Activated naive CD8-positive, alpha-beta T cell treated with anti-CD3 and anti-CD28 coated beads, Interleukin-2, amount 10 ng/mL, durations not matched to agents 7 days and 5 days (primary cell): ENCODE results near the gene CAB39. TPM values are rescaled to one million over a fixed set of nuclear protein-coding genes. Genes with fewer than 3 reads are reported as not detected.
A peak's percentile ranks its signal among the peaks of the same experiment; 100 is the strongest.

Experiments
- ATAC-seq: fragments of 150-1000 bp; cut with Tn5 transposase; one replicate; pipeline ENCODE4 v1.10.0; 2021; ENCODE audit warnings: low read depth, moderate library complexity
- POLR2A ChIA-PET: fragments of 350-600 bp; sonication (Branson Sonifier 250); formaldehyde crosslinking; loops from one replicate; lab custom pipeline; 2021; ENCODE audit warnings: antibody characterized with exemption; lab: Charles Lee
- DNase-seq: peaks from one replicate; pipeline ENCODE4 v3.0.0; 2021
- H3K27ac Mint-ChIP-seq: one replicate; pipeline ENCODE4 v1.8.0; 2022; ENCODE audit warnings: mild to moderate bottlenecking, mixed read lengths
- H3K27me3 Mint-ChIP-seq: one replicate; pipeline ENCODE4 v1.8.0; 2022; ENCODE audit warnings: mild to moderate bottlenecking, moderate library complexity, mixed read lengths
- H3K36me3 Mint-ChIP-seq: one replicate; pipeline ENCODE4 v1.8.0; 2021; ENCODE audit warnings: mild to moderate bottlenecking, mixed read lengths
- H3K4me1 Mint-ChIP-seq: one replicate; pipeline ENCODE4 v1.8.0; 2021; ENCODE audit warnings: mixed read lengths
- H3K4me3 Mint-ChIP-seq: one replicate; pipeline ENCODE4 v1.8.0; 2022; ENCODE audit warnings: mild to moderate bottlenecking, moderate library complexity, mixed read lengths
- H3K9me3 Mint-ChIP-seq: one replicate; pipeline ENCODE4 v1.8.0; 2021; ENCODE audit warnings: mixed read lengths
- total RNA-seq, 2 experiments: library from RNA; stranded (reverse); gene quantifications; one replicate each; pipeline ENCODE4 v1.2.3, GENCODE V29; 2021

The CAB39 gene
- total RNA-seq, 2 experiments from 2014 or later = 138 to 143 TPM

DNA sequence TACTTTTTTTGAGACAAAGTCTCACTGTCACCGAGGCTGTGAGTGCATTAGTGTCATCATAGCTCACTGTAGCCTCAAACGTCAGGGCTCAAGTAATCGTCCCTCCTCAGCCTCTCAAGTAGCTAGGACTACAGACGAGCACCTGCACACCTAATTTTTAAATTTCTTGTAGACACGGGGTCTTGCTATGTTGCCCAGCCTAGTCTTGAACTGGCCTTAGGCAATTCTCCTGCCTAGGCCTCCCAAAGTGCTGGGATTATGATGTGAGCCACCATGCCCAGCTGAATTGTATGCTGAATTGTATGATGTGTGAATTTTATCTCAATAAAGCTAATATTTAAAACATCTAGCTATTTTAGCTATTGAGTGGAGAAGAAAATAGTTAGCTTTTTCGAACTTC, 18.9 kb downstream of the CAB39 start:
- peaks cover 28% of the 10 kb centered on the region for H3K36me3 Mint-ChIP-seq
- POLR2A ChIA-PET = interaction anchor here (0.9 to 2.8 kb wide), 2 partner anchors 17 to 50 kb away, joined by 3 to 6 read pairs; no protein-coding TSS in a partner anchor
- peaks cover 49% of the 10 kb centered on the region for H3K4me1 Mint-ChIP-seq
- no peaks in the 10 kb centered on the region for H3K9me3 Mint-ChIP-seq
- DNase-seq (no peak), ATAC-seq (no peak)
- H3K4me3 Mint-ChIP-seq = no peak overlapping the region
- no peaks in the 10 kb centered on the region for H3K27me3 Mint-ChIP-seq
- H3K27ac Mint-ChIP-seq = no peak overlapping the region

DNA sequence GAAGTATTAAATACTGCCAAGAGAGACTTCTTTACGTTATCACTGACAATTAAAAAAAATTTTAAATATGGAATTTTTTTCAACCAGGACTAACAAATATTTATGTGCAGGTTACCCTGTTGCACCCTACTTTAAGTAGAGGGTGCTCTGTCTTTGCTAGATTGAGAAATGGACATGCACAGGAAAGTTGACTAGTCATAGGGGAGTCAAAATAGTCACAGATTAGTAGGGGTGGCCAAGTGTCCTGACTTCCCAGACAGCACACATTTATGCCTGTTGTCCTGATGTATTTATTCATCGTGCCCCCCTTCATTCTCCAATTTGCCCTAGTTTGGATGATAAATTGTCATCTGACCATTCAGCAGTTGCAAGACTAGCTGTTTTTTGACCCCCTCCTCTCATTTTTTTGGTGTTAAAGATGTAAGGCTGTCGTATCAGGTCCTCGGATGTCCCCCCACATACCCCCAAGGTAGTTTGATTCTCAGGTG, 20.3 kb downstream of the CAB39 start:
- Mint-ChIP-seq H3K4me1 (peaks cover 58% of the 10 kb centered on the region), H3K27me3 (no peaks in the 10 kb centered on the region), H3K27ac (no peak overlapping the region), H3K36me3 (peaks cover 25% of the 10 kb centered on the region), H3K4me3 (no peak overlapping the region), H3K9me3 (no peaks in the 10 kb centered on the region)
- DNase-seq (no peak), ATAC-seq (no peak)
- POLR2A ChIA-PET = no interaction called here

DNA sequence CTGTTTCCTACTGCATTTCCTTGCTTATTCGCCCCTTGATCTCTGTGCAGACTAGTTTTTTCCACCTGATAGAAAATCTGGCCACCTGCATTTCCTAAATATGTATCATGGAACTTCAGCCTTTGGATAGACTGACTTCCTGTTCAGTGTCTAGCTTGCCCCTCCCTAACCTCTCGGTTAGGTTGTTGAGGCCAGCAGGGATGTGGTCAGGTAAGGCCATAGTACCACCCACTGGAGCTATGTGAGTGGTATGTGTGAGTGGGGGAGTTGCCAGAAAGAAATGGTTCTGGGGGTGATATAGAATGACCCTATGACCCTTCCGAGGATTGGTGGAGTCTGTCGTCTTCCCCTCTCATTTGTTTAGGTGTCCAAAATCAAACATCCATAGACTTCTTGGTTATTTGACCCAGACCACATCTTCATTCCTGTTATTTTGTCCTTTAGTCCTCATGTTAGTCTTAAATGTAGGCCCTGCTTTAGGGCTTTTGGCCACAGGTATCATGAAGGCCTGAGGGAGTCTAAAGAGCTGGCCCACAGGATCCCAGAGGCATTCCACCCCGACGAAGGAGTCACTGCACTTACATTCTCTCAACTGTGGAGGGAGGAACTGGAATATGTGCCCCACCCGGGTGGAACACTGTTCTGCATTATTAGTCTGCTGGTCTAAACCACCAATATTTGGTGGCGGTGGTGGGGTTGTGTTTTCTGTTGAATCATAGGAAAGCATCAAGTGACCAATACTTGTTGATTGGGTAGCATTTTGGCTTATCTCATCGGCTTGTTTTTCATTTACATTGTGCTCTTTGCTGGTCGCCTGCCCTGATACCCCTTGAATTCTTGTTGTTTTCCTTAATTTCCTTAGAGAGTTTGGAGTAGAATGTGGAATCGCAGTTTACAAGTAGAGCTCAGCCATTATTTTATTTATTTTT, 21.9 kb downstream of the CAB39 start:
- Mint-ChIP-seq H3K4me3 (peak overlapping the region; percentile 4), H3K9me3 (no peaks in the 10 kb centered on the region), H3K27me3 (no peaks in the 10 kb centered on the region), H3K36me3 (peaks cover 27% of the 10 kb centered on the region), H3K27ac (peak overlapping the region; percentile 14), H3K4me1 (peaks cover 66% of the 10 kb centered on the region)
- ATAC-seq (no peak), DNase-seq (no peak)
- POLR2A ChIA-PET = interaction anchor here (0.6 to 3.9 kb wide), 2 partner anchors 20 to 39 kb away, joined by 5 to 12 read pairs; no protein-coding TSS in a partner anchor

DNA sequence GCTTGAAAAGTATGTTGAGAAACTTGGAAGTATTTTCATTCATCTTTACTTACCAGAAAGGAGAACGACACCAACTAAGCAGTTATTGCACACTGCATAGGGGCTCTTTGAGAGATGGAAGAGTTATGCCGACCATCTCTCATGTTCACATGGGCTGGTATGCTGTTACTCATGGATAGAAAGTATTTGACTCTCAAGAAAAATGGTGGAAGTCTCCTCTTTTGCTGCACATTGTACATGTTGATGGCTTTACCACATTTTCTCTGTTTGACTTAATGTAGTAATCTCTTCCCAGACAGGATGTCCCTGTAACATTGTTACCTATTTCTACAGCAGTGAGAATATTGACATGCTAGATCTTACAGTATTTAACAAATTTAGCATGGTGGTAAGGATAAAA, 23.2 kb downstream of the CAB39 start:
- Mint-ChIP-seq H3K27ac (peak overlapping the region; percentile 6), H3K27me3 (no peaks in the 10 kb centered on the region), H3K36me3 (peaks cover 34% of the 10 kb centered on the region), H3K9me3 (no peaks in the 10 kb centered on the region), H3K4me3 (no peak overlapping the region), H3K4me1 (peaks cover 66% of the 10 kb centered on the region)
- DNase-seq (no peak), ATAC-seq (peak; percentile 55)
- POLR2A ChIA-PET = interaction anchor here (0.8 to 3.9 kb wide), 3 partner anchors 22 to 46 kb away, joined by 3 to 12 read pairs (median 3); no protein-coding TSS in a partner anchor

DNA sequence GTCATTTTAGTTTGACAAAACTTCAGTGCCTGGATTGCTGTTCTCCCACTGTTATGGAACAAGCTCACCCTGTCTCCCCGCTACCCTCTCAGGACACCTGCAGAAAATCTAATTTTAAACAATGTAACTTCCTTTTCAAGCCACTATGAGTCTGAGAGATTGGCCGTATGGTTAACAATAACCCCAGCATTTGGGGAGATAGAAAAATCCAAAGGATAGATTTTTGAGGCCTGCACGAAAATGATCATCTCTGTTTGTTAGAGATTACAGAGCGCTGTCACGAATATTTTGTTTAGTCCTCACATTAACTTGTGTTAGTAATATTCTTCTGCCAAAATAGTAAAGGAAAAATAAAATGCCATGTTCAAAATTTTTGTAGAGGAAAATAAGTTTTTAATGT, 24.7 kb downstream of the CAB39 start:
- peaks cover 60% of the 10 kb centered on the region for H3K4me1 Mint-ChIP-seq
- DNase-seq (no peak), ATAC-seq (no peak)
- no peaks in the 10 kb centered on the region for H3K9me3 Mint-ChIP-seq
- POLR2A ChIA-PET = interaction anchor here (3.9 kb wide), 1 partner anchor 23 kb away, joined by 12 read pairs; no protein-coding TSS in a partner anchor
- peaks cover 31% of the 10 kb centered on the region for H3K36me3 Mint-ChIP-seq
- no peak overlapping the region for H3K4me3 Mint-ChIP-seq
- H3K27ac Mint-ChIP-seq = peak overlapping the region; percentile 5
- no peaks in the 10 kb centered on the region for H3K27me3 Mint-ChIP-seq

DNA sequence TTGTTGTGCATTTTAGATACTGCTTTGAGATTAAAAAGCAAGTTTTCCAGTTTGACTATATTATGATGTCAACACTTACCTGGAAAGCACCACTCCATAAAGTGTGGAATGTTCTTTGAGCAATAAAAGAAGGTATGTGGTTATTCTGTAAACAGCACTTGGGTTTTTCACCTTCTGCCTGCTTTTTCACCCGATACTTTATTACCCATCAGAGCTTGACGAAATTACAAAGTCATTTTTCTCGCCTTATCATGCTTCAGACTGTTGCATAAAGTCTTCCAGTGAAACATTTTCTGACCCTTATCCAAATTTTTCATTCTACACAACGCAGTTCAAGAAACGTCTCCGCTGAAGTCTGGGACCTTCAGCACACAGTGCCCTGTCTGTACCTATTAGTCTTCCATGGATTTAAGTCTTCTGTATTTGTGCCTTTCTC, 25.2 kb downstream of the CAB39 start:
- Mint-ChIP-seq H3K27me3 (no peaks in the 10 kb centered on the region), H3K36me3 (peaks cover 33% of the 10 kb centered on the region), H3K4me3 (peak overlapping the region; percentile 14), H3K27ac (peak overlapping the region; percentile 35), H3K4me1 (peaks cover 59% of the 10 kb centered on the region), H3K9me3 (no peaks in the 10 kb centered on the region)
- POLR2A ChIA-PET = interaction anchor here (3.9 kb wide), 1 partner anchor 24 kb away, joined by 12 read pairs; no protein-coding TSS in a partner anchor
- ATAC-seq (no peak), DNase-seq (no peak)

DNA sequence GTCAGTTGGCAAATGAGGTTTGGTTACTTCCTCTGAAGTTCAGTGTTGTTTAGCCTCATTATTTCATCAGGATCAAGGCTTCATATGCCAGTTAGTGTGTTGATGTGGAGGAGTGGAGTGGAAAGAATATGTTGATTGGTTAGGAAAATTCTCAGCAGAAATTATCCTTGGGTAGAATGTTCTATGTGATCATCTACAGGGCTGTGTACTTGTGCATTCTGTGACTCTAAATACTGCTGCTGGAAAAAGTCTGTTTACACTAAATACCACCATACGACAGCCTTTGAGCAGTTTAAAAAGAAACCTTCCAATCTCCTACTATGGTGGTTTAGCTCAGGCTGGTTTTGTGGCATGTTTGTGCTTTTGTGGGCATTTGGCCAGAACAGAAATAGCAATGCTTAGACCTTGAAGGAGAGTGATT, 25.8 kb downstream of the CAB39 start:
- Mint-ChIP-seq H3K9me3 (no peaks in the 10 kb centered on the region), H3K36me3 (peaks cover 36% of the 10 kb centered on the region), H3K4me3 (peak overlapping the region; percentile 14), H3K4me1 (peaks cover 55% of the 10 kb centered on the region), H3K27me3 (no peaks in the 10 kb centered on the region), H3K27ac (peak overlapping the region; percentile 35)
- peak; percentile 30 for ATAC-seq
- POLR2A ChIA-PET = interaction anchor here (1.1 kb wide), 1 partner anchor 34 kb away, joined by 3 read pairs; no protein-coding TSS in a partner anchor
- DNase-seq = no peak

DNA sequence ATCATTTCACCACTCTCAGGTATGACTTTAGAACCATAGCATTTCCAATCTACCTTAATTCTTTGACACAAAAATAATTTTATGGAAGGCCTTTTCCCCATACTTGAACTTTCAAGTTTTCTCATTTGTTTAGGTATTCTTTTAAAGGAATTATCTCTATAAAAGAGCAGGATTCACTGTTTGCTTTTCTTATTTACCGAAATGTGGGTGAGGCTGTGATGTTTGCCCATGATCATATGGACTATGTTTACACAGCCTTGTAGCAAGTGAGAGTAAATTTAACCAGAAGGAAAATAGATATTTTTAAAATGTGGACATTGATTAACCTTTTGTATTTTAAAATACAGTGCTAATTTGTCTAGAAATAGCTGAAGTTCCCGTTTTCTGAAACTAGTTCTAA, 26.3 kb downstream of the CAB39 start:
- ATAC-seq (no peak), DNase-seq (no peak)
- H3K27me3 Mint-ChIP-seq = no peaks in the 10 kb centered on the region
- H3K4me1 Mint-ChIP-seq = peaks cover 50% of the 10 kb centered on the region
- no peak overlapping the region for H3K27ac Mint-ChIP-seq
- POLR2A ChIA-PET = interaction anchor here (1.1 kb wide), 1 partner anchor 34 kb away, joined by 3 read pairs; no protein-coding TSS in a partner anchor
- no peak overlapping the region for H3K4me3 Mint-ChIP-seq
- no peaks in the 10 kb centered on the region for H3K9me3 Mint-ChIP-seq
- H3K36me3 Mint-ChIP-seq = peaks cover 38% of the 10 kb centered on the region

DNA sequence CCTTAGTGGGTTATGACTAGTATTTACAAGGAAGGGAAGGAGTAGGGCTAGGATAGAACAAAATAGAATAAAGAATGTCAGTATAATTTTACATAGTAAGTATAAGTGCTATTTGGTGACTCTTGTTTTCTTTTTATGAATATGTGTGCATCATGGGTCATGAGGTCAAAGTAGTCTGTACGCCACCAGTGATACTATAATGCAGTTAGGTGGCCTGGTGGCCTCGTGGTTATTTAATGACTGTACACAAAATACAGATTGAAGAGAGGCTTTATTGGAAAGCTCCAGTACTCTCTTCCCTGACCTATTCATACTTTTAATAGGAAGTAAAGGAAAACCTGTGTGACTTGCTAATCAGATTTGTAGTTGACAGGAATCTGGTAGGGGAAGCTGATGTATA, 27.3 kb downstream of the CAB39 start:
- no peak overlapping the region for H3K27ac Mint-ChIP-seq
- POLR2A ChIA-PET = interaction anchor here (0.6 kb wide), 1 partner anchor 76 kb away, joined by 3 read pairs; no protein-coding TSS in a partner anchor
- H3K36me3 Mint-ChIP-seq = peaks cover 42% of the 10 kb centered on the region
- H3K9me3 Mint-ChIP-seq = no peaks in the 10 kb centered on the region
- H3K27me3 Mint-ChIP-seq = no peaks in the 10 kb centered on the region
- no peak overlapping the region for H3K4me3 Mint-ChIP-seq
- peaks cover 40% of the 10 kb centered on the region for H3K4me1 Mint-ChIP-seq
- ATAC-seq = no peak
- DNase-seq = no peak

DNA sequence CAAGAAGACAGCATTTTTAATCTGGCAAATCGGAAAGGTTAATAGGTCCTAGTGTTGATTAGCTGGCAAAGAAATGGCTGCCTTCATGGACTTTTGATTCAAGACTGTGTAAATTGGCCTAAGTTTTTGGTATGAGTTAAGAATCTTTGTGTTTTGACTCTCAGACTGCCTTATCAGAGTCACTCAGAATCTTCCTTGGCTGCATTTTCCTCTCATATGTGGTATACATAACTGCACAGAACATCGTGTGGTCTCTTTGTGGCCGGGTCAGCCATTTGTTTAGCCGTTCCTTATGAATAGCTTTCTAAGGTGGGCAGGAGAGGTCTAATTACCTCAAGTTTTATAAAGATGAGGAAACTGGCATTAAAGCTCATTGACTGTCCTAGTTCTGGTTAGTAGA, 30.1 kb downstream of the CAB39 start:
- Mint-ChIP-seq H3K4me1 (peaks cover 29% of the 10 kb centered on the region), H3K4me3 (no peak overlapping the region)

DNA sequence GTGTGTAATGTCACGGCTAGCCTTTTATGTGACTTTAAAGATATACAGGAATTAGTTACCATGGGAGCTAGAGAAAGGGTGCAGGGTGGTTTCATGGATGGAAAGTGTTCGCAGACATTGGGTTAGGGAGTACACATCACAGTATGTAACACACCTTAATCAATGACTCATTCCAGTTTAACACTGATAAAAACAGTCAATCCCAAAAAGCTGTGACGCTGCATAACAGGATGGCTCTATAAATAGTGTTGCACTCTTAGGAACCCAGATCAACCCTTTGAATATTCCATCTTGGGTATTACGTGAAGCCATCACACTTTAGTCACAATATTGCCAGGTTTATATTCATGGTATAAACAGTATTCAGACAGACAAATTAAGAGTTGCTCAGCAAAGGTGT, 33.6 kb downstream of the CAB39 start:
- H3K36me3 Mint-ChIP-seq = peaks cover 54% of the 10 kb centered on the region

More for the DNA sequence above, 30.1 kb downstream of the CAB39 start:
- Mint-ChIP-seq H3K27ac (no peak overlapping the region), H3K36me3 (peaks cover 55% of the 10 kb centered on the region), H3K9me3 (no peaks in the 10 kb centered on the region), H3K27me3 (no peaks in the 10 kb centered on the region)
- no peak for DNase-seq
- POLR2A ChIA-PET = interaction anchor here (0.6 kb wide), 1 partner anchor 44 kb away, joined by 3 read pairs; no protein-coding TSS in a partner anchor
- no peak for ATAC-seq

DNA sequence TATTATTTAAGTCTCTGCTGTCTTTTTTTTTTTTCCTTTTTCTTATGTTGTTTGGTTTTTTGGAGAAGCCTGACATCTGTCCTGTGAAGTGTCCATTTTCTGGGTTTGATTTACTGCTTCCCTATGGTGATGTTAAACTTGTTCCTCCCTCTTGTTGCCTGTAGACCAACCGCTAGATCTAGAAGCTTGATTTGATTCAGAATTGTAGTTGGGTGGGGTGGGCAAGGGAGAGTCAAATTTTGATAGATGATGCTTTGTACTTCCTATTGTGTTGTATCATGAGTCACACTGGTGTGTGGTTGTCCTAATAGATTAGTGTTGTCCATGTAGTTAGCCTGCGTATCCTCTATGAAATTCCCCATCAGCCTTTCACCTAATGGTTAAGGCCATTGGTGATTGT, 35.4 kb downstream of the CAB39 start:
- Mint-ChIP-seq H3K36me3 (peaks cover 51% of the 10 kb centered on the region), H3K9me3 (no peaks in the 10 kb centered on the region), H3K27ac (no peak overlapping the region), H3K4me1 (peaks cover 36% of the 10 kb centered on the region), H3K27me3 (no peaks in the 10 kb centered on the region), H3K4me3 (no peak overlapping the region)
- no peak for DNase-seq
- no peak for ATAC-seq
- POLR2A ChIA-PET = no interaction called here

More for the DNA sequence above, 33.6 kb downstream of the CAB39 start:
- Mint-ChIP-seq H3K27me3 (no peaks in the 10 kb centered on the region), H3K4me1 (peaks cover 27% of the 10 kb centered on the region), H3K27ac (no peak overlapping the region), H3K4me3 (no peak overlapping the region), H3K9me3 (no peaks in the 10 kb centered on the region)
- POLR2A ChIA-PET = no interaction called here
- no peak for DNase-seq
- no peak for ATAC-seq

DNA sequence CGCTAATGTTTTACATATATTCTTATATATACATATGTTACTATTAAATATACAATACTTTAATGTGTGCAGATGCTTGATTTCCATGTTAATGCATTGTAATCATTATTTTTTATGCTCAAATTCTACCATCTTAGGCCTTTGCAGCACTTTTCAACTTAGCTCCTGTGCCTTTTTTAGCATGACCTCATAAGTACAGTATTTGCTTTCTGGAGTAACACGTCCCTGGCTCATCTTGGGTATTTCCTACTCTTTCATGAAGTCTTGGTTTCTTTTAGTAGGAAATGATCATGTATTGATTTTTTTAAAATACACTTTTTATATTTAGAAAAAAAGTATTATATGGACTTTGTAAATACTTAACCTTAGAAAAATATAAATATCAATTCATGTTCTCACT, 36.5 kb downstream of the CAB39 start:
- no peaks in the 10 kb centered on the region for H3K27me3 Mint-ChIP-seq
- H3K4me1 Mint-ChIP-seq = peaks cover 40% of the 10 kb centered on the region
- H3K9me3 Mint-ChIP-seq = no peaks in the 10 kb centered on the region
- POLR2A ChIA-PET = no interaction called here
- peaks cover 46% of the 10 kb centered on the region for H3K36me3 Mint-ChIP-seq
- no peak overlapping the region for H3K27ac Mint-ChIP-seq
- DNase-seq (no peak), ATAC-seq (no peak)
- no peak overlapping the region for H3K4me3 Mint-ChIP-seq
